ENCODE results near the gene PIGQ. TPM values are rescaled to one million over a fixed set of nuclear protein-coding genes. Genes with fewer than 3 reads are reported as not detected.

The PIGQ gene
- total and polyA plus RNA-seq, 2 of the 4 experiments (the other 2 are of a cell fraction) = 5.9 to 36.8 TPM

GRCh38 chr16:595942-596735, 26.4 kb downstream of the PIGQ start:
- Histone ChIP-seq H3K9ac (ENCODE audit: low read depth, low read length) (no peak overlapping the region), H4K8ac (ENCODE audit: low read depth in 2 of 2, low read length in 2 of 2) (no peak overlapping the region), H3K14ac (replicated peaks; ENCODE audit: low read depth, low read length) (no peak overlapping the region), H3K79me1 (ENCODE audit: low read depth in 1 of 2, low read length in 2 of 2) (peaks cover 19 to 85% of the 10 kb centered on the region in 2 experiments; a peak in 3 of 4 replicates), H3K36me3 (ENCODE audit: control insufficient read depth, insufficient read depth, low read length) (peaks cover 8% of the 10 kb centered on the region; the same call in 1 of the 2 replicates), H2AK5ac (ENCODE audit: low read depth, low read length) (no peak overlapping the region), H3K18ac (ENCODE audit: low read depth, low read length) (no peak overlapping the region), H2AFZ (replicated peaks; ENCODE audit: low read length, poor library complexity) (no peak overlapping the region), H2BK5ac (ENCODE audit: low read depth, low read length, poor library complexity, severe bottlenecking) (no peak overlapping the region), H3K4me1 (ENCODE audit: control insufficient read depth, insufficient read depth, low read length) (peaks cover 2% of the 10 kb centered on the region; the same call in 1 of the 2 replicates), H3K4me3 (ENCODE audit: insufficient read depth, low read depth, low read length) (no peak overlapping the region), H2AK9ac (replicated peaks; ENCODE audit: low read depth, low read length, poor library complexity) (no peak overlapping the region), H3K27me3 (ENCODE audit: control insufficient read depth, insufficient read depth, low read length) (no peaks in the 10 kb centered on the region), H3K23ac (ENCODE audit: low read depth, low read length) (no peak overlapping the region), H3K4ac (ENCODE audit: low read depth, low read length) (no peak overlapping the region), H3K56ac (ENCODE audit: extremely low read depth, insufficient read depth, low read length) (no peak overlapping the region), H3K9me3 (ENCODE audit: control insufficient read depth, insufficient read depth, low read length) (no peaks in the 10 kb centered on the region), H2BK15ac (ENCODE audit: low read depth, low read length) (no peak overlapping the region), H2BK120ac (ENCODE audit: low read depth, low read length) (no peak overlapping the region), H4K91ac (ENCODE audit: insufficient read depth, low read depth, low read length) (no peak overlapping the region), H4K5ac (ENCODE audit: low read depth, low read length) (no peak overlapping the region), H3K9me1 (ENCODE audit: insufficient read depth, low read length) (peaks cover 6% of the 10 kb centered on the region; the same call in 1 of the 2 replicates), H3K27ac (ENCODE audit: insufficient read depth, low read length) (no peak overlapping the region), H2BK20ac (ENCODE audit: low read depth, low read length) (no peak overlapping the region), H3K4me2 (ENCODE audit: low read depth, low read length) (no peak overlapping the region), H4K20me1 (ENCODE audit: insufficient read depth, low read length) (peaks cover 54% of the 10 kb centered on the region)
- intact Hi-C loops (cut with micrococcal nuclease) (no loop called here), in situ Hi-C loops (cut with MboI; ENCODE audit: low sequenced_read_pairs) (no loop called here), dilution Hi-C loops (cut with HindIII; ENCODE audit: low sequenced_read_pairs, unreplicated experiment) (no loop called here)
- ATAC-seq (ENCODE audit: low read depth) (no peak), DNase-seq (no peak)
- no TSS peak for BruUV-seq (replicated peaks)
- TF ChIP-seq NFE2L2 (IDR thresholded peaks at IDR 0.05; ENCODE audit: low read depth, low read length) (no peak), SMC3 (IDR thresholded peaks at IDR 0.05; ENCODE audit: low read depth, low read length) (no peak), USF2 (IDR thresholded peaks at IDR 0.05; ENCODE audit: low read depth, low read length) (no peak), BHLHE40 (IDR thresholded peaks at IDR 0.05; ENCODE audit: low read depth, low read length) (no peak), ELK1 (IDR thresholded peaks at IDR 0.05; ENCODE audit: borderline replicate concordance, low read depth, low read length) (no peak), POLR2A (IDR thresholded peaks at IDR 0.05; ENCODE audit: low read depth, low read length) (no peak), CTCF (conservative IDR thresholded peaks at IDR 0.05; ENCODE audit: low read depth, low read length) (no peak), MAZ (IDR thresholded peaks at IDR 0.05; ENCODE audit: borderline replicate concordance, low read depth, low read length) (no peak)
- ChIA-PET CTCF (no interaction called here), POLR2A (ENCODE audit: unreplicated experiment) (no interaction called here)
- WGBS, 2 experiments (ENCODE audit: extremely low coverage in 2 of 2, insufficient read length in 1 of 2) = 93% methylated on average over 32 of the region's 34 CpGs; no CpG with 5 or more reads in 1 of the 2 experiments

Measured in IMR-90 (cell line).